Measurements from ENCODE around the gene AK8. TPM values are rescaled to one million over a fixed set of nuclear protein-coding genes. Genes with fewer than 3 reads are reported as not detected.

Gene AK8
- total and polyA plus RNA-seq, 2 experiments from 2014 or later: 0.14 to 0.78 TPM

- no peaks in the 10 kb centered on the region for H3K4me1 ChIP-seq (ENCODE audit: insufficient read depth)
- no peak for DNase-seq (ENCODE audit: low spot score)
- Mint-ChIP-seq H3K4me1 (no peaks in the 10 kb centered on the region), H3K27me3 (ENCODE audit: insufficient read depth, low read depth, poor library complexity) (peaks cover 59% of the 10 kb centered on the region), H3K27ac (no peak overlapping the region), H3K4me3 (no peak overlapping the region), H3K9me3 (peaks cover 9% of the 10 kb centered on the region), H3K36me3 (ENCODE audit: low read depth) (peaks cover 3% of the 10 kb centered on the region; the same call in 1 of the 3 replicates)
- H3K9me2 ChIP-seq (ENCODE audit: insufficient read depth): no peaks in the 10 kb centered on the region
- TF ChIP-seq JUNB (IDR thresholded peaks at IDR 0.05; ENCODE audit: unreplicated experiment) (no peak), EZH2phosphoT487 (IDR thresholded peaks at IDR 0.05; ENCODE audit: unreplicated experiment) (no peak), ZNF114 (CRISPR knock-in tag; IDR thresholded peaks at IDR 0.05) (no peak), EZH2 (IDR thresholded peaks at IDR 0.05; ENCODE audit: low read depth, unreplicated experiment) (no peak), ETS1 (IDR thresholded peaks at IDR 0.05) (no peak)
- no peak overlapping the region for H2AFZ ChIP-seq
- peaks cover 46% of the 10 kb centered on the region for H3K27me3 ChIP-seq (ENCODE audit: insufficient read depth)
- H3F3A ChIP-seq (replicated peaks; ENCODE audit: low read depth): no peaks in the 10 kb centered on the region
- no peak overlapping the region for H3K4me3 ChIP-seq
- H4K20me1 ChIP-seq (replicated peaks; ENCODE audit: insufficient read depth): no peaks in the 10 kb centered on the region; the same call in 1 of the 2 replicates
- H3K79me2 ChIP-seq (replicated peaks; ENCODE audit: insufficient read depth): no peaks in the 10 kb centered on the region
- ATAC-seq: no peak
- H3K4me2 ChIP-seq: no peak overlapping the region
- H3K27ac ChIP-seq (ENCODE audit: low read depth): no peak overlapping the region
- no peaks in the 10 kb centered on the region for H3K36me3 ChIP-seq (ENCODE audit: insufficient read depth)
These were observed 84.2 kb downstream of the AK8 start for GRCh38 chr9:132793606-132794580.

- no peak for DNase-seq (ENCODE audit: low spot score)
These were observed 85.5 kb downstream of the AK8 start for GRCh38 chr9:132792547-132792946.

More at GRCh38 chr9:132792547-132792946, 85.5 kb downstream of the AK8 start:
- Histone ChIP-seq H3K4me2 (no peak overlapping the region), H2AFZ (no peak overlapping the region), H3K9me2 (ENCODE audit: insufficient read depth) (no peaks in the 10 kb centered on the region), H3K4me1 (ENCODE audit: insufficient read depth) (no peaks in the 10 kb centered on the region), H3K27ac (ENCODE audit: low read depth) (no peak overlapping the region), H4K20me1 (replicated peaks; ENCODE audit: insufficient read depth) (no peaks in the 10 kb centered on the region; the same call in 1 of the 2 replicates), H3K79me2 (replicated peaks; ENCODE audit: insufficient read depth) (no peaks in the 10 kb centered on the region), H3F3A (replicated peaks; ENCODE audit: low read depth) (no peaks in the 10 kb centered on the region), H3K27me3 (ENCODE audit: insufficient read depth) (peaks cover 46% of the 10 kb centered on the region), H3K36me3 (ENCODE audit: insufficient read depth) (no peaks in the 10 kb centered on the region), H3K4me3 (no peak overlapping the region)
- TF ChIP-seq ZNF331 (CRISPR knock-in tag; IDR thresholded peaks at IDR 0.05; ENCODE audit: low read depth): no peak
- TF ChIP-seq CTCF (conservative IDR thresholded peaks at IDR 0.05; ENCODE audit: low read depth in 2 of 2): no peak
- no peak for TF ChIP-seq ZNF114 (CRISPR knock-in tag; IDR thresholded peaks at IDR 0.05)
- no peaks in the 10 kb centered on the region for H3K4me1 Mint-ChIP-seq
- H3K27ac Mint-ChIP-seq: no peak overlapping the region
- peaks cover 3% of the 10 kb centered on the region; the same call in 1 of the 3 replicates for H3K36me3 Mint-ChIP-seq (ENCODE audit: low read depth)
- ATAC-seq: no peak
- peaks cover 52% of the 10 kb centered on the region for H3K27me3 Mint-ChIP-seq (ENCODE audit: insufficient read depth, low read depth, poor library complexity)
- H3K4me3 Mint-ChIP-seq: no peak overlapping the region
- peaks cover 17% of the 10 kb centered on the region for H3K9me3 Mint-ChIP-seq

Data from GM23338 (cell line).